Activated CD4-positive, alpha-beta T cell treated with anti-CD3 and anti-CD28 coated beads, Interleukin-2, Interleukin-4, amounts not matched to agents 100 ng/mL and 50 ng/mL, durations not matched to agents 16 hours and 8 hours (primary cell): ENCODE results near the gene DCK.
A peak's percentile ranks its signal among the peaks of the same experiment; 100 is the strongest.
"Not testable (repeated sequence)": the region's sequence is repeated elsewhere in the genome, so short reads cannot be mapped to it uniquely, and the experiment has no call there.

Experiments used
- DNase-seq: peaks from one replicate; pipeline ENCODE4 v3.0.0-alpha.2; 2020; ENCODE audit warnings: low spot score

DCK gene

DNA sequence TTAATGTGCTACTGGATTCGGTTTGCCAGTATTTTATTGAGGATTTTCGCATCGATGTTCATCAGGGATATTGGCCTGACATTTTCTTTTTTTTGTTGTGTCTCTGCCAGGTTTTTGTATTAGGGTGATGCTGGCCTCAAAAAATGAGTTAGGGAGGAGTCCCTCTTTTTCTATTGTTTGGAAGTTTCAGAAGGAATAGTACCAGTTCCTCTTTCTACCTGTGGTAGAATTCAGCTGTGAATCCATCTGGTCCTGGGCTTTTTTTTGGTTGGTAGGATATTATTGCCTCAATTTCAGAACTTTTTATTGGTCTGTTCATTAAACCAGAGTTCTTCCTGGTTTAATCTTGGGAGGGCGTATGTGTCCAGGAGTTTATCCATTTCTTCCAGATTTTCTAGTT is 7.9 kb downstream of the DCK start:
- DNase-seq = not testable (repeated sequence)

DNA sequence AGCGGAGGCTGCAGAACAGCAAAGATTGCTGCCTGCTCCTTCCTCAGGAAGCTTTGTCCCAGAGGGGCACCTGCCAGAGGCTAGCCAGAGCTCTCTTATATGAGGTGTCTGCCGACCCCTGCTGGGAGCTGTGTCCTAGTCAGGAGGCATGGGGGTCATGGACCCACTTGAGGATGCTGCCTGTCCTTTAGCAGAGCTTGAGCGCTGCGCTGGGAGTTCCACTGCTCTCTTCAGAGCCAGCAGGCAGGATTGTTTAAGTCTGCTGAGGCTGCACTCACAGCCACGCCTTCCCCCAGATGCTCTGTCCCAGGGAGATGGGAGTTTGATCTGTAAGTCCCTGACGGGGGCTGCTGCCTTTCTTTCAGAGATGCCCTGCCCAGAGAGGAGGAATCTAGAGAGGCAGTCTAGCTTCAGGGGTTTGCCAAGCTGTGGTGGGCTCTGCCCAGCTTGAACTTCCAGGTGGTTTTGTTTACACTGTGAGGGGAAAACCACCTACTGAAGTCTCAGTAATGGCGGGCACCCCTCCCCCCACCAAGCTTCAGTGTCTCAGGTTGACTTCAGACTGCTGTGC is 10.9 kb downstream of the DCK start:
- peak; percentile 28 for DNase-seq

DNA sequence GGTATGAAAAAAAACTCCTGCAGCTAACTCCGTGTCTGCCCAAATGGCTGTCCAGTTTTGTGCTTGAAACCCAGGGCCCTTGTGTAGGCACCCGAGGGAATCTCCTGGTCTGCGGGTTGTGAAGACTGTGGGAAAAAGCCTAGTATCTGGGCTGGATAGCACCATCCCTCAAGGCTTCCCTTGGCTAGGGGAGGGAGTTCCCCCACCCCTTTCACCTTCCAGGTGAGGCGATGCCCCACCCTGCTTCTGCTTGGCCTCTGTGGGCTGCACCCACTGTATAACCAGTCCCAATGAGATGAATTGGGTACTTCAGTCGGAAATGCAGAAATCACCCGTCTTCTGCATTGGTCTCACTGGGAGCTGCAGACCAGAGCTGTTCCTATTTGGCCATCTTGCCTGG is 11.6 kb downstream of the DCK start:
- DNase-seq = not testable (repeated sequence)

DNA sequence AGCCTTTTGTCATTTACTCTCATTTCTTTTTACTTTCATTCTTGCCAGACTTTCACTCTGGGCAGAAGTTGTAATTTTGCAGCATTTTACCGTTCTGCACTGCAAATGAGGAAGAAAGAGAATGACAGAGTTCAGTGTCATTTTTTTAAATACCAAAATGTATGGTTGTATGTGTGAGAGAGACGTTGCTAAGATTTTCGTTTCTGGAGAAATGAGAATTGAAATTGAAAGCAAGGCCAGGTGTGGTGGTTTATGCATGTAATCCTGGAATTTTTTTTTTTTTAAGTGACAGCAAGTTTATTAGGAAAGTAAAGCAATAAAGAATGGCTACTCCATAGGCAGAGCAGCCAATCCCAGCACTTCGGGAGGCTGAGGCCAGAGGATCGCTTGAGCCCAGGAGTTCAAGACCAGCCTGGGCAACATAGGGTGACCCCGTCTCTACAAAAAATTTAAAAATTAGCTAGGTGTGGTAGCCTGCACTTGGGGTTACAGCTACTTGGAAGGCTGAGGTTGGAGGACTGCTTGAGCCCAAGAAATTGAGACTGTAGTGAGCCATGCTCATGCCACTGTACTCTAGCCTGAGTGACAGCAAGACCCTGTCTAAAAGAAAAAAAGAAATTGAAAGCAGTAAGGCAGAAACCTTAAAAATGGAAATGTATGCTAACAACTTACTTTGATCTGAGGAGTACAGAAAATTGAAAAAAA is 12.9 kb downstream of the DCK start:
- DNase-seq = peak; percentile 42

DNA sequence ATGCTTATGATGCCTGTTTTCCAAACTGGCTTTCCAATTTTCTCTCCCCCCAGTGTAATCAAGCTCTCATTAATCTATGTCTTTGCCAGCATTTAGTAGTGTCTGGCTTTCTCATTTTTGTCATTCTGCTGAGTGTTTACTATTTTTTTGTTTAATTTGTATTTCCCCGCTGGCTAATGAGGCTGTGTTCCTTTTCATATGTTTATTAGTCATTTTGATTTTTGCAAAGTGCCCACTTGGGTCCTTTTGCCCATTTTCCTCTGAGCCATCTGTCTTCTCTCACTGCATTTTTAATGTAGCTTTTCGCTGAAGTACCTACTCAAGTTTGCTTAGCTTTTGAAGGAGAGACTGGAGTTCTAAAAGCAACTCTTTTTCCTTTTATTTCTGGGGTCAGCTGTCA is 14.7 kb downstream of the DCK start:
- no peak for DNase-seq

DNA sequence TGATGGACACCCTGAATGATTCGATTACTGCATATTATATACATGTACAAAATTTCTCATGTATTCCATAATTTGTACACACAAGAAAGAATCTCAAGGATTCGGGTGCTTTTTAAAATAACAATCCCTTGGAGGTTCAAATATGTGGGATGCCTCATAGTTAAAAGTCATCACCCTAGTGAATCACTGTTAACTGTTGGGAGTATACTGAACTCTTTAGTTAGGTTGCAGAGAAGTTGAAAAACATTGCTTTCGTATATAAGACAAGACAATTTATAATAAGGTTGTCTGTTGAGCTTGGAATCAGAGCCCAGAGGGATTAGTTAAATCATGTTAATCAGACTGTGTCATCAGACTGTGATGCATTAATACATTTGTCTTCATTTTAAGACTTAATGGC is 15.6 kb downstream of the DCK start:
- no peak for DNase-seq

DNA sequence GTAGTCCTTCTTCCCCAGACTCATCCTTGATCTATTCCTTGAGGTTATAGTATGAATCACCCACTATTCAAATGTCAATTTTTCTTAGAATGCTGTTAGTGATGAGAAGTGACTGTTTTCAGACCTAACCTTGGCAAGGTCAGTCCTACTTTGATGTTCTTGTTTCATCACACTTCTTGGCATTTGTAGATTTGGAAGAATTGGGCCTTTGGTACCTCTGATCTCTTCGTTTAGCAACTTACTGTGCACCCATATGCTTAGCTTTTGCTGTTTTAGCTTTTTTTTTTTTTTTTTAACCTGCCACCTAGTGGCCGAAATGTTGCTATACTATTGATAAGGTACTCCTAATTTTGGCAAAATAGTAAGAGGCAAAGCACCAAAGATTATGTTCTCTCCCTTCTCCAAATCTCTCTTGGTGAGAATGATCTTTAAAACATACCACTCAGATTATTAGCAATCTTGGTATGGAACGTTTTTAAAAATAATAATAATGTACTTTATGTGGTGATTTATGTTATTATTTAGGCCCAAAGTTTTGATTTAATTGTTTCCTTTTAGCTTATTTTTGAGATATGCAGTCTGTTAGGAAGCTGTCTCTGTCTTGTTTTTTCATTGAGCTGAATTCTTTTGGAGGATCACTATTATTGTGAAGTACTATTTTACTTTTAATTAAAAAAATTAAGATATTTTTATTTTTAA is 16.6 kb downstream of the DCK start:
- peak; percentile 15 for DNase-seq

DNA sequence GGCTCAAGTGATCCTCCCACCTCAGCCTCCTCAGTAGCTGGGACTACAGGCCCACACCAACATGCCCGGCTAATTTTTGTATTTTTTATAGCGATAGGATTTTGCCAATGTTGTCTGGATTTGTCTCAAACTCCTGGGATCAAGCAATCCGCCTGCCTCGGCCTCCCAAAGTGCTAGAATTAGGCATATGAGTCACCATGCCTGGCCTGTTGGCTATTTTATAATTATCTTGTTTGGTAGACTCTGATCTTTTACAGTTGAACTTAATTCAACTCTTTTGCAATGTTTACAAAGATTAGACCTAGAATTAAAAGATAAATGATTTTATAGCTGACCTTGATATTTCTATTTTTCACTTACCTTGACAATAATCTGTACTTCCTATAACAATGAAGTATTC is 18.0 kb downstream of the DCK start:
- DNase-seq = no peak

DNA sequence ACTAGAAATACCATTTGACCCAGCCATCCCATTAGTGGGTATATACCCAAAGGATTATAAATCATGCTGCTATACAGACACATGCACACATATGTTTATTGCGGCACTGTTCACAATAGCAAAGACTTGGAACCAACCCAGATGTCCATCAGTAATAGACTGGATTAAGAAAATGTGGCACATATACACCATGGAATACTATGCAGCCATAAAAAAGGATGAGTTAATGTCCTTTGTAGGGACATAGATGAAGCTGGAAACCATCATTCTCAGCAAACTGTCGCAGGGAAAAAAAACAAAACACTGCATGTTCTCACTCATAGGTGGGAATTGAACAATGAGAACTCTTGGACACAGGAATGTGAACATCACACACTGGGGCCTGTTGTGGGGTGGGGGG is 23.9 kb downstream of the DCK start:
- DNase-seq = not testable (repeated sequence)

DNA sequence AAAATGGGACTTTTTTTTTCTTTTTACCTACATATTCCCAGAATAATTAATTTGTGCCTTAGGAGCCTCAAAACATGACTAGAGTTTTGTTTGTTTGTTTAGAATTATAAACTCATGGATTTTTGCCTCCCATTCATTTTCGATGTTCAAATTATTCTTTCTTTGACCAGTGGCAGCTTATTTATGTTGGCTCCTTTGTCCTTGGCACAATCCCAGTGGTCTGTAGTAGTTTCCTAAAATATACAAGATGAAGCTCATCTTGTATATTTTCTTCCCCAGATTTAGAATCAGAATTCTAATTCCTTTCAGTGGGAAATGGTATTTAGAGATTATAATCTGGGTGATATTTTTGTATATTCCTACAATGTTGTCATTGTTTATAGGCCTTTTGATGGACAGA is 27.2 kb downstream of the DCK start:
- DNase-seq = no peak

DNA sequence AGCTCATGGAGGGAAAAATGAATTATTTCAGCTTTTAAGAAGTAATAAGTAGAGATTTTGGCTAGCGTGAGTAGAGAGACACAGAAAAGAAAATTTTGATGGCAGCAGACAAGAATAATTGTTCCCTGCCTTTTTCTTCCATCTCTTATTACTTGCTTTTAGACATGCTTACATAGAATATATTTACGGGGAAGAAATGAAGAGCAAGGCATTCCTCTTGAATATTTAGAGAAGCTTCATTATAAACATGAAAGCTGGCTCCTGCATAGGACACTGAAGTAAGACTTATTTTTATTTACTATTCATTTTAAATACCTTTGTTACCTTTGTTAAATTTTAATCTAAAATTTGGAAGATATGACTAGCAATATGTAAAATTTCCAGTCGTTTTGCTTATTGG is 32.2 kb downstream of the DCK start:
- no peak for DNase-seq

DNA sequence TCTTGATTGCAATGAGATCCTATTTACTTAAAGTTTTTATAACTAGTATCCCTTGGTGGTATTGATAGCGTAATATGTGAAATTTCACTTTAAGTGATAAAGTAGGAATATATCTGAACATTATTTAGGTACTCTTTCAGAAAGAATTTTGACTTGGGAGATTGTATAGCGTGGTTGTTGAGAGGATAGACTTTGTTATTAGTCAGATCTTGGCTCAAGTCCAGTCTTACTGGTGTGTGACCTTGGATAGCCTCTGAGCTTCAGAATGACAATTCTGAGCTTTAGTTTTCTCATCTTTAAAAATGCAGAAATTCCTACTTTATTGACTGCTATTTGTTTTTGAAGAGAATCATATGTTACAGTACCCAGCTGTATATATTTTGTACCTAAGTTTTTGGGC is 32.6 kb downstream of the DCK start:
- DNase-seq = no peak

DNA sequence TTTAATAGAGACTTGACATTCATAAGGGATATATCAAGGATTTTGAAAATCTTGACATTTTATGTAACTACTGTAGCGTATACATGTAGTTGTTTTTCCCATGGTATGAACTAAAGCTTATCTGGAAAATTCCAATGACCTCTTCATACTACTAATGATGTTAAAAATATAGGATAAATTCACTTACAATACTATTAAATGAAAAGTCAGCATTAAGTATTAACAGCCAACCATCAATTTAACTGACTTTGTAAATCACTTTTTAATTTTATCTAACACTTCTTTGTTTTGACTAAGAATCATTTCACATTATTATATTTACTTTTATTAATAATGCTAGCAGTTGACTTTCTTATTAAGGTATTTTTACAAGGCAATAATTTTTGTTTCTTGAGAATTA is 34.2 kb downstream of the DCK start:
- no peak for DNase-seq

DNA sequence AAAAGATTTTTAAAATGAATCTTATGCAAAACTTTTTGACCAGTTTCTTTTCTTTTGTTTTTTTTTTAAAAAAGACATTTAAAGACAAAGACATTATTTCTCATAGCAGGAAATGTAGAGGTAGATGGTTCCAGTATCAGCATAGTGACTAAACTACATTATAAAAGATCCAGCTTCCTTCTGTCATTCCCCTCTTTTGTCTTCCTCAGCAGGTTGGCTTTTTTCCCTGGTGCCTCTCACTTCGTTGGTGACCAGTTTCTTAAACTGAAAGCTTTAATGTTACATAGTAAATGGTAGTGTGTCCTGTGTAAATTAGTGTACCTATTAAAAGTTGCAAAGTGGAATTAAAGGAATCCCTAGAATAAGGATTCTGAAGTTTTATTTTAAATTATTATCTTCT is 36.1 kb downstream of the DCK start:
- DNase-seq = no peak

DNA sequence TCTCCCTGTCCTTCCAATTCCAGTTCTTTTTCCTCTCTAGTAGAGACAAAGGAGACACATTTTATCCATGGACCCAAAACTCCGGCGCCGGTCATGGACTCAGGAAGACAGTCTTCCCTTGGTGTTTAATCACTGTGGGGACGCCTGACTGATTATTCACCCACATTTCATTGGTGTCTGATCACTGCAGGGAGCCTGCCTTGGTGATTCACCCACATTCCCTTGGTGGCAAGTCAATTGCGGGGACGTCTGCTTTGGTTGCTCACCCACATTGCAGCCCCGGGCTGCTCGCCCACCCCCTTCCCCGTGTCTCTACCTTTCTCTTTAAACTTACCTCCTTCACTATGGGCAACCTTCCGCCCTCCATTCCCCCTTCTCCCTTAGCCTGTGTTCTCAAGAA is 38.7 kb downstream of the DCK start:
- DNase-seq = not testable (repeated sequence)

DNA sequence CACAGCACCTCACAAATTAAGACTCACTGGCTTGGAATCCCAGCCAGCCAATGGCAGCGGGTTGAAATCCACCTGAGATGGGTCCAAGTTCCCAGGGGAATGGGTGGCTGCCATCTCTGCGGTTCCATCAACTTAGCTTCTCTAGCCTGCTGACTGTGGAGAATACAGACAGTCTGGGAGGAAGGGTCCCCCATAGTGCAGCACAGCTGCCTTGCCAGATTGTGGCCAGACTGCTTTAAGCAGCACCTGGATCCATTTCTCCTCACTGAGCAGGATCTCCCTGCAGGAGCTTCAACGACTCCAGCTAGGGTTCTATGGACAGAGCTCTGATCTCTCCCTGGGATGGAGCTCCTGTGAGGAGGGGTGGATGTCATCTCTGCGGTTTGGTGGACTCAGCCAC is 51.8 kb downstream of the DCK start:
- DNase-seq = no peak

DNA sequence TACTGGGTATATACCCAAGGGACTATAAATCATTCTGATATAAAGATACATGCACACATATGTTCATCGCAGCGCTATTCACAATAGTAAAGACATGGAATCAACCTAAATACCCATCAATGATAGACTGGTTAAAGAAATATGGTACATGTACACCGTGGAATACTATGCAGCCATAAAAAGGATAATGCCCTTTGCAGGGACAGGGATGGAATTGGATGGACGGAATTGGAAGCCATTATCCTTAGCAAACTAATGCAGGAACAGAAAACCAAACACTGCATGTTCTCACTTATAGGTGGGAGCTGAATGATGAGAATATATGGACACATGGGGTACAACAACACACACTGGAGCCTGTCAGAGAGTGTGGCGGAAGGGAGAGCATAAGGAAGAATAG is 55.9 kb downstream of the DCK start:
- no peak for DNase-seq

DNA sequence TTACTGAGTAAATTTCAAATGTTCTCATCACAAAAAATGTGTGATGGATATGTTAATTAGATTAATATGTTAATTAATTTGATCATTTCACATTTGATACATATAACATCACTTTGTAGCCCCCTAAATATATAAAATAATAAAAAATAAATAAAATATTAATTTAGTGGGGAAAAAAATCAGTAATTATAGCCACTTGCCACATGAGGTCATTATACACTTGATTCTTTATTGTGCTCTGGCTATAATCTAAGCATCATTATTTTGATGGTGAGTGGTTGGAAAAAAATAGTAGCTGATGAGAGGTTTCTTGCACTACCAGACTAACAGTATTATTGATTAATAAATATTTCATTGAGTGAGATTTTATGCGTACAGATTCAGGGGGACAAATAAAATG is 57.4 kb downstream of the DCK start:
- DNase-seq = no peak

DNA sequence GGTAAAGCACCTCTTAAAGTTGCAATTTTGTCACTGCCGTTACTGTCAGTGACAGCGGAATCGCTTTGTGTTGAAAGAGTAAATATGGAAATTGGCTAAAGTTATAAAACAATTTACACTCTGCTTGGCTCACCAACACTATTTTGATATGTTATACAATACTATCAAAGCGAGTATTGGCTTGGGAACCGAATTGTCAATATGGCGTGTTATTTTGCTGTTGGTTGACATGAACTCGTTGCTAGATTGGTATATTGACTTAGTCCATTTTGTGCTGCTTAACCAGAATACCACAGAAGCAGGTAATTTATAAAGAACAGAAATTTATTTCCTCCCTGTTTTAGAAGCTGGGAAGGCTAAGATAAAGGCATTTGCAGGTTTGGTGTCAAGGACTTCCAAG is 58.6 kb downstream of the DCK start:
- DNase-seq = no peak

DNA sequence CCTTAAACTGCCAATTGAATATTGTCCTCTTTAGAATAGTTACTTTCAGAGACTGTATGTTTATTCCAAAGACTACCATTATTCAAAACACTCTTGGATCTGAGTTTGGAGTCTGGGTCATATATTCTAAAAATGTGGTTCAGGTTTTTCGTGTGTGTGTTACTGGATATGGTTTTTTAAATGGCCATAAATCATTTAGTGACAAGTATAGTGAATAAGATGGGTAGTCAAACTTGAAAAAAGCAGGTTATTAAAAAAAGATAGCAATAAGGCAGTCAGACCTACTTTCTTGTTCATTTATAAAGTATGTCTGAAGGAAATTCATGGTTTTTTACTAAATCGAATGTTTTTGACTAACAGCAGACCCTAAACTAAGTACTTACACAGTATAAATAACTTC is 59.3 kb downstream of the DCK start:
- no peak for DNase-seq

DNA sequence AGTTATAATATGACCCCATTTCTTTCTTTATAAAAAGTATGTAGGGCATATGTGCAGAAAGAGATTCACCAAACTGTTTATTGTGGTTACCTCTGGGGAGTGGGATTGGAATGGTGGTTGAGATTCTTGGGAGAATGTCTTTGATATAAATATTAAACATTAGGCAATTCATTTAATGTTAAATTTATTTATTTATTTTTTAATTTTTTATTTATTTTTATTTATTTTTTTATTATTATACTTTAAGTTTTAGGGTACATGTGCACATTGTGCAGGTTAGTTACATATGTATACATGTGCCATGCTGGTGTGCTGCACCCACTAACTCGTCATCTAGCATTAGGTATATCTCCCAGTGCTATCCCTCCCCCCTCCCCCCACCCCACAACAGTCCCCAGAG is 60.2 kb downstream of the DCK start:
- DNase-seq = not testable (repeated sequence)

DNA sequence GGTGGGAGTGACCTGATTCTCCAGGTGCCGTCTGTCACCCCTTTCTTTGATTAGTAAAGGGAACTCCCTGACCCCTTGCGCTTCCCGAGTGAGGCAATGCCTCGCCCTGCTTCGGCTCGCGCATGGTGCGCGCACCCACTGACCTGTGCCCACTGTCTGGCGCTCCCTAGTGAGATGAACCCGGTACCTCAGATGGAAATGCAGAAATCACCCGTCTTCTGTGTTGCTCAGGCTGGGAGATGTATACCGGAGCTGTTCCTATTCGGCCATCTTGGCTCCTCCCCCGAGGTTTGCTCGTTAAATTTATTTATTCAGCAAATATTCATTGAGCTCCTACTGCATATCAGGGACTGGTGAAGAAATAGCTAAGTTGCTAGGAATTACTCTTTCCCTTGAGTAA is 66.1 kb downstream of the DCK start:
- not testable (repeated sequence) for DNase-seq

DNA sequence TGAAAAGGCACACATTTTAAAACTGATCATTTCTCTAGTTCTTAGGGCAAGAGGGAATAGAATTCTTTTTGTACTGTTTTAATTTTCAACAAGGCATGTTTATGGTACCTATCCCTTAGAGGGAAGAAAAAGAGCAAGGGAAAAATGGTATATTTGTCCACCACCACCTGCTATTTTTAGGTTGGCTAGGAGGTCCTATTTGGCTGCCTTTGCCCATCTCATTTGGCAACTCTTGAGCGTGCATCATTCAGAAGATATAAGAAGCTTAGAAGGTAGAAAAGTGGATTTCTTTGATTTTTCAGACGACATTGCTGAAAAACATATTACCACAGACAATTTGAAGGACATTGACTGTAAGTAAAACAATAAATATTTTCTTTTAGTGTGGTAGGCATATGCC is 69.0 kb downstream of the DCK start:
- DNase-seq = no peak

DNA sequence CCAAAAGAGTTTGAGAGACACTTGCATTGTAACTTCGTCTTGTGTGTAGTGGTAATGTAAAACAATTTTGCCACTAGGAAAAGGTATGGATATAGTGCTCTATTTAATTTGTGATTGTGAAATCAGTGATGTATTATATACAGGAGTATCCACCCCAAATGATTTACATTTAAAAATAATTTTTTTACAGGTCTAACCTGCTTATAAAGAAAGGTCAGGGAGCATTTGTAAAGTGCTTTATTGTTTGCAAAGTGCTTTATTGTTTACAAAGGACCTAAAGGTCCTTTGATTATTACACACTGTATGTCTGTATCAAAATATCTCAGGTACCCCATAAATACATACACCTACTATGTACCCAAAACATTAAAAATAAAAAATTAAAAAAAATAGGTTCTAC is 70.3 kb downstream of the DCK start:
- DNase-seq = no peak
